K562 (cell line): ENCODE data around the gene BTBD10. TPM values are rescaled to one million over a fixed set of nuclear protein-coding genes. Genes with fewer than 3 reads are reported as not detected.

Experiments
- ATAC-seq: fragments of 200-7000 bp; cut with Tn5 transposase; 3 replicates; pipeline ENCODE4 v1.9.1; 2020; ENCODE audit warnings: moderate library complexity
- BruUV-seq: library from RNA; stranded (reverse); fragments of 400-500 nt; replicated peaks from 2 replicates; lab custom pipeline; 2021; lab: Mats Ljungman, UMichigan
- CTCF ChIA-PET: fragments of 300-600 bp; formaldehyde crosslinking; extraction: SDS; loops from one replicate; lab custom pipeline; 2021; ENCODE audit warnings: low intra/inter-chr PET ratio; lab: Yijun Ruan, JAX
- POLR2A ChIA-PET: fragments of 300-600, 350-650 bp; sonication (Branson Sonifier 250); formaldehyde crosslinking; extraction: SDS; loops from one replicate; lab custom pipeline; 2021; ENCODE audit warnings: antibody characterized with exemption, inconsistent platforms; lab: Yijun Ruan, JAX
- DNase-seq, 4 experiments: peaks; one replicate each; pipeline versions ENCODE4 v3.0.0 to v3.0.0-alpha.2; 2011 to 2018; ENCODE audit warnings: low spot score in 3 of 4, mixed read lengths in 3 of 4; ENCODE audit errors: extremely low read depth in 1 of 4
- FAIRE-seq: peaks from 2 replicates; lab custom pipeline; 2011; peaks lifted over from hg19 to GRCh38; lab: Jason Lieb, UNC
- H2AFZ ChIP-seq: 2 replicates; pipeline ENCODE4 v1.6.0; 2011; ENCODE audit warnings: low read depth, low read length, control low read depth, inconsistent platforms
- H3K27ac ChIP-seq: fragments of 200-600 bp; 3 replicates; pipeline ENCODE4 v1.8.0; 2011; ENCODE audit warnings: low read depth, mild to moderate bottlenecking, control low read depth, inconsistent platforms, low read length, moderate library complexity, mixed read lengths; ENCODE audit errors: extremely low read depth
- H3K27me3 ChIP-seq, 2 experiments: fragments of 300-600 bp in 1 of 2; 2 replicates in 1 of 2; 3 replicates in 1 of 2; pipeline versions ENCODE4 v1.6.0 to v1.8.0; 2011; ENCODE audit warnings: inconsistent platforms in 2 of 2, low read length in 2 of 2, mild to moderate bottlenecking in 1 of 2, mixed read lengths in 1 of 2, moderate library complexity in 1 of 2; ENCODE audit not compliant: control insufficient read depth in 2 of 2, insufficient read depth in 2 of 2
- H3K36me3 ChIP-seq: fragments of 300-600 bp; 3 replicates; pipeline ENCODE4 v1.8.0; 2011; ENCODE audit warnings: mild to moderate bottlenecking, low read length, inconsistent platforms; ENCODE audit not compliant: control insufficient read depth, insufficient read depth
- H3K4me1 ChIP-seq, 2 experiments: fragments of 200-600 bp in 1 of 2; replicated peaks in 1 of 2; 2 replicates in 1 of 2; 3 replicates in 1 of 2; pipeline versions ENCODE4 v1.5.1 to v1.8.0; 2011; ENCODE audit warnings: inconsistent platforms in 2 of 2, low read length in 2 of 2, mild to moderate bottlenecking in 1 of 2, mixed read lengths in 1 of 2, moderate library complexity in 1 of 2; ENCODE audit not compliant: control insufficient read depth in 2 of 2, insufficient read depth in 2 of 2
- H3K4me2 ChIP-seq: 2 replicates; pipeline ENCODE4 v1.6.1; 2011; ENCODE audit warnings: low read length, control low read depth, inconsistent platforms, mixed read lengths; ENCODE audit not compliant: insufficient read depth
- H3K4me3 ChIP-seq: fragments of 200-600 bp; sonication (generic), shearing (Covaris generic); 2 replicates; pipeline ENCODE4 v1.5.1; 2016; ENCODE audit warnings: control low read depth, inconsistent platforms
- H3K79me2 ChIP-seq: fragments of 200-600 bp; 3 replicates; pipeline ENCODE4 v1.8.0; 2011; ENCODE audit warnings: low read length, inconsistent platforms; ENCODE audit not compliant: control insufficient read depth, insufficient read depth
- H3K9ac ChIP-seq, 2 experiments: 2 replicates each; pipeline versions ENCODE4 v1.6.0 to v1.6.1; 2011; ENCODE audit warnings: low read depth in 2 of 2, low read length in 2 of 2, control low read depth in 1 of 2, inconsistent platforms in 1 of 2, mild to moderate bottlenecking in 1 of 2, mixed read lengths in 1 of 2; ENCODE audit not compliant: insufficient read depth in 1 of 2
- H3K9me1 ChIP-seq: one replicate; pipeline ENCODE4 v1.6.0; 2011; ENCODE audit warnings: inconsistent platforms, mild to moderate bottlenecking, low read length, moderate library complexity; ENCODE audit not compliant: control insufficient read depth, insufficient read depth
- H3K9me3 ChIP-seq: replicated peaks from 2 replicates; pipeline ENCODE4 v1.5.1; 2011; ENCODE audit warnings: low read depth, low read length, inconsistent platforms; ENCODE audit not compliant: control insufficient read depth, insufficient read depth
- H4K20me1 ChIP-seq: replicated peaks from 2 replicates; pipeline ENCODE4 v1.6.1; 2011; ENCODE audit warnings: low read length, inconsistent platforms, mixed read lengths; ENCODE audit not compliant: control insufficient read depth, insufficient read depth
- CBFA2T2 ChIP-seq: fragments of 450-650 bp; conservative IDR thresholded peaks from 2 replicates; pipeline ENCODE4 v1.6.1; 2017; ENCODE audit warnings: mild to moderate bottlenecking
- E4F1 ChIP-seq: fragments of 250-450 bp; sonication (Bioruptor Pico); IDR thresholded peaks from 2 replicates; pipeline ENCODE4 v1.5.0; 2021; ENCODE audit warnings: mild to moderate bottlenecking, borderline replicate concordance
- MTA2 ChIP-seq: fragments of 450-650 bp; IDR thresholded peaks from 2 replicates; pipeline ENCODE4 v1.6.1; 2016; ENCODE audit warnings: low read depth
- PATZ1 ChIP-seq: fragments of 250-450 bp; sonication (Bioruptor Pico); IDR thresholded peaks from 2 replicates; pipeline ENCODE4 v1.5.0; 2020; ENCODE audit warnings: mild to moderate bottlenecking, borderline replicate concordance
- U2AF1 ChIP-seq: fragments of 200-400 bp; formaldehyde crosslinking; optimal IDR thresholded peaks from 2 replicates; pipeline ENCODE3; 2017; ENCODE audit warnings: mild to moderate bottlenecking, low read depth, low read length, moderate library complexity
- ZFP30 ChIP-seq: fragments of 250-450 bp; sonication (Bioruptor Pico); IDR thresholded peaks from 2 replicates; pipeline ENCODE4 v1.8.0; 2022; ENCODE audit warnings: moderate library complexity, mild to moderate bottlenecking, inconsistent platforms, borderline replicate concordance
- ZNF589 ChIP-seq: fragments of 200-800 bp; sonication (Bioruptor generic); IDR thresholded peaks from 2 replicates; pipeline ENCODE4 v1.6.1; 2016; ENCODE audit warnings: low read depth, missing genetic modification characterization, missing compliant biosample characterization
- WGBS: fragments of 100-300 bp; shearing (Covaris generic); methylation state at CpG from one replicate; pipeline ENCODE4 v1.1.6; 2016; ENCODE audit warnings: low coverage, mixed read lengths; ENCODE audit not compliant: insufficient coverage; ENCODE audit errors: missing lambda C conversion rate; 5-methylcytosine and 5-hydroxymethylcytosine counted together
- in situ Hi-C: fragments of 300-500 bp; cut with MboI; formaldehyde crosslinking; loops from 4 replicates; pipeline ENCODE4 v1.15.0; 2018; ENCODE audit warnings: inconsistent platforms, mixed read lengths
- intact Hi-C: fragments of 100-400 bp; cut with micrococcal nuclease; formaldehyde crosslinking; loops from 2 replicates; pipeline ENCODE4 v1.14.2; 2022
- polyA plus RNA-seq, 8 experiments: library from polyadenylated mRNA; depleted of rRNA in 4 of 8; stranded (reverse) in 5 of 8; unstranded in 3 of 8; fragments of >200 nt; fragmentation: Nextera tagmentation in 2 of 8; fragmentation: Illumina TruSeq in 1 of 8; extraction: Ambion mirVana in 2 of 8; extraction: Trizol in 1 of 8; gene quantifications; 2 replicates each; pipeline versions ENCODE4 v1.2.1 to v1.2.3, GENCODE V29; 2011 to 2014; ENCODE audit warnings: inconsistent platforms in 1 of 8, missing spikeins in 1 of 8
- total RNA-seq, 7 experiments: library from RNA; depleted of rRNA in 6 of 7; stranded (reverse); fragments of >200 nt in 6 of 7; fragmentation: Illumina TruSeq in 2 of 7; extraction: Trizol in 2 of 7; gene quantifications; 2 replicates each; pipeline versions ENCODE4 v1.2.1 to v1.2.3, GENCODE V29; 2011 to 2021; ENCODE audit warnings: low replicate concordance in 1 of 7
- TF ChIP-seq, protein P1 (sequence below): fragments of 450-650 bp; IDR thresholded peaks from 2 replicates; pipeline ENCODE4 v1.6.1; 2018; ENCODE audit warnings: mild to moderate bottlenecking, low read depth; ENCODE audit not compliant: partially characterized antibody
- TF ChIP-seq, protein P2 (sequence below): IDR thresholded peaks from 2 replicates; pipeline ENCODE4 v1.6.1; 2011; ENCODE audit warnings: borderline replicate concordance, low read depth, mild to moderate bottlenecking, moderate library complexity, low read length; ENCODE audit not compliant: insufficient read depth, poor library complexity, severe bottlenecking
- TF ChIP-seq, protein P3 (sequence below): fragments of 450-650 bp; formaldehyde crosslinking; conservative IDR thresholded peaks from 2 replicates; pipeline ENCODE4 v1.4.0; 2022; ENCODE audit warnings: mild to moderate bottlenecking, missing genetic modification characterization
- TF ChIP-seq, protein P4 (sequence below): fragments of 450-650 bp; IDR thresholded peaks from 2 replicates; pipeline ENCODE4 v1.6.1; 2016

Gene BTBD10
- total and polyA plus RNA-seq, 9 of the 15 experiments (the other 6 are each of a cell fraction or from before 2014, with no cell fraction given), result 11.6 to 22.8 (median 16.3) TPM

DNA sequence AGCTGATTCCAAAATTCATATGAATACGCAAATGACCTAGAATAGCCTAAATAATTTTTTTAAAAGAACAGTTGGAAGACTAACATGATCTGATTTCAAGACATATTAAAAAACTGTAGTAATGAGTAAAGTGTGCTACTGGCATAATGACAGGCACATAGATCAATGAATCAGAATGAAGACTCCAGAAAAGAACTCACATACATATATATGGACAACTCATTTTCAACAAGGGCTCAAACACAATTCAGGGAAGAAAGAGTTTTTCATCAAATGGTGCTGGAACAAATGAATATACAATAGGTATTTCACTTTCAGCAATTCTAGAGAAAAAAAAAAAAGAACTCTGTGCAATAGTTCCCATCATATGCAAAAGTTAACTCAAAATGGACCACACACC lies 33.7 kb downstream of the BTBD10 start:
- H3K4me2 ChIP-seq, result no peak overlapping the region
- TF ChIP-seq PATZ1 (CRISPR knock-in tag) (no peak), ZNF589 (CRISPR knock-in tag) (no peak), ZFP30 (CRISPR knock-in tag) (no peak), MTA2 (no peak), CBFA2T2 (no peak), E4F1 (CRISPR knock-in tag) (no peak), U2AF1 (no peak)
- TF ChIP-seq, protein P1, sequence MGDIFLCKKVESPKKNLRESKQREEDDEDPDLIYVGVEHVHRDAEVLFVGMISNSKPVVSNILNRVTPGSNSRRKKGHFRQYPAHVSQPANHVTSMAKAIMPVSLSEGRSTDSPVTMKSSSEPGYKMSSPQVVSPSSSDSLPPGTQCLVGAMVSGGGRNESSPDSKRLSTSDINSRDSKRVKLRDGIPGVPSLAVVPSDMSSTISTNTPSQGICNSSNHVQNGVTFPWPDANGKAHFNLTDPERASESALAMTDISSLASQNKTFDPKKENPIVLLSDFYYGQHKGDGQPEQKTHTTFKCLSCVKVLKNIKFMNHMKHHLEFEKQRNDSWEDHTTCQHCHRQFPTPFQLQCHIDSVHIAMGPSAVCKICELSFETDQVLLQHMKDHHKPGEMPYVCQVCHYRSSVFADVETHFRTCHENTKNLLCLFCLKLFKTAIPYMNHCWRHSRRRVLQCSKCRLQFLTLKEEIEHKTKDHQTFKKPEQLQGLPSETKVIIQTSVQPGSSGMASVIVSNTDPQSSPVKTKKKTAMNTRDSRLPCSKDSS, result no peak
- TF ChIP-seq, protein P2, sequence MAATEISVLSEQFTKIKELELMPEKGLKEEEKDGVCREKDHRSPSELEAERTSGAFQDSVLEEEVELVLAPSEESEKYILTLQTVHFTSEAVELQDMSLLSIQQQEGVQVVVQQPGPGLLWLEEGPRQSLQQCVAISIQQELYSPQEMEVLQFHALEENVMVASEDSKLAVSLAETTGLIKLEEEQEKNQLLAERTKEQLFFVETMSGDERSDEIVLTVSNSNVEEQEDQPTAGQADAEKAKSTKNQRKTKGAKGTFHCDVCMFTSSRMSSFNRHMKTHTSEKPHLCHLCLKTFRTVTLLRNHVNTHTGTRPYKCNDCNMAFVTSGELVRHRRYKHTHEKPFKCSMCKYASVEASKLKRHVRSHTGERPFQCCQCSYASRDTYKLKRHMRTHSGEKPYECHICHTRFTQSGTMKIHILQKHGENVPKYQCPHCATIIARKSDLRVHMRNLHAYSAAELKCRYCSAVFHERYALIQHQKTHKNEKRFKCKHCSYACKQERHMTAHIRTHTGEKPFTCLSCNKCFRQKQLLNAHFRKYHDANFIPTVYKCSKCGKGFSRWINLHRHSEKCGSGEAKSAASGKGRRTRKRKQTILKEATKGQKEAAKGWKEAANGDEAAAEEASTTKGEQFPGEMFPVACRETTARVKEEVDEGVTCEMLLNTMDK, result no peak
- TF ChIP-seq, protein P3, sequence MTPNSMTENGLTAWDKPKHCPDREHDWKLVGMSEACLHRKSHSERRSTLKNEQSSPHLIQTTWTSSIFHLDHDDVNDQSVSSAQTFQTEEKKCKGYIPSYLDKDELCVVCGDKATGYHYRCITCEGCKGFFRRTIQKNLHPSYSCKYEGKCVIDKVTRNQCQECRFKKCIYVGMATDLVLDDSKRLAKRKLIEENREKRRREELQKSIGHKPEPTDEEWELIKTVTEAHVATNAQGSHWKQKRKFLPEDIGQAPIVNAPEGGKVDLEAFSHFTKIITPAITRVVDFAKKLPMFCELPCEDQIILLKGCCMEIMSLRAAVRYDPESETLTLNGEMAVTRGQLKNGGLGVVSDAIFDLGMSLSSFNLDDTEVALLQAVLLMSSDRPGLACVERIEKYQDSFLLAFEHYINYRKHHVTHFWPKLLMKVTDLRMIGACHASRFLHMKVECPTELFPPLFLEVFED (CRISPR knock-in tag), result no peak
- TF ChIP-seq, protein P4, sequence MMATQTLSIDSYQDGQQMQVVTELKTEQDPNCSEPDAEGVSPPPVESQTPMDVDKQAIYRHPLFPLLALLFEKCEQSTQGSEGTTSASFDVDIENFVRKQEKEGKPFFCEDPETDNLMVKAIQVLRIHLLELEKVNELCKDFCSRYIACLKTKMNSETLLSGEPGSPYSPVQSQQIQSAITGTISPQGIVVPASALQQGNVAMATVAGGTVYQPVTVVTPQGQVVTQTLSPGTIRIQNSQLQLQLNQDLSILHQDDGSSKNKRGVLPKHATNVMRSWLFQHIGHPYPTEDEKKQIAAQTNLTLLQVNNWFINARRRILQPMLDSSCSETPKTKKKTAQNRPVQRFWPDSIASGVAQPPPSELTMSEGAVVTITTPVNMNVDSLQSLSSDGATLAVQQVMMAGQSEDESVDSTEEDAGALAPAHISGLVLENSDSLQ, result no peak

More for the DNA sequence above, 33.7 kb downstream of the BTBD10 start:
- in situ Hi-C loops (no loop called here), intact Hi-C loops (no loop called here)
- H3K9me3 ChIP-seq, result no peaks in the 10 kb centered on the region
- no TSS peak for BruUV-seq
- no peak overlapping the region for H2AFZ ChIP-seq
- no peaks in the 10 kb centered on the region for H3K9me1 ChIP-seq
- no peaks in the 10 kb centered on the region for H3K79me2 ChIP-seq
- no peaks in the 10 kb centered on the region for H3K4me1 ChIP-seq
- ChIA-PET CTCF (interaction anchor here (0.6 kb wide), 1 partner anchor 26 kb away, joined by 3 read pairs; no protein-coding TSS in a partner anchor), POLR2A (no interaction called here)
- H3K36me3 ChIP-seq, result no peaks in the 10 kb centered on the region
- no peak overlapping the region for H3K27ac ChIP-seq
- H3K27me3 ChIP-seq, result no peaks in the 10 kb centered on the region
- WGBS, result 100% methylated on average over 1 of the region's 1 CpG
- FAIRE-seq, result no peak
- no peak for DNase-seq
- H3K9ac ChIP-seq, result no peak overlapping the region
- no peak overlapping the region for H3K4me3 ChIP-seq
- no peak for ATAC-seq
- H4K20me1 ChIP-seq, result no peaks in the 10 kb centered on the region
